GM21786 (cell line): Measurements from ENCODE around the gene SLC25A53.
"Not testable (repeated sequence)": the region's sequence is repeated elsewhere in the genome, so short reads cannot be mapped to it uniquely, and the experiment has no call there.

Experiments used
- ATAC-seq: cut with Tn5 transposase; IDR thresholded peaks from one replicate; pipeline ENCODE4 v1.9.1; 2021; ENCODE audit not compliant: unreplicated experiment

The SLC25A53 gene

DNA sequence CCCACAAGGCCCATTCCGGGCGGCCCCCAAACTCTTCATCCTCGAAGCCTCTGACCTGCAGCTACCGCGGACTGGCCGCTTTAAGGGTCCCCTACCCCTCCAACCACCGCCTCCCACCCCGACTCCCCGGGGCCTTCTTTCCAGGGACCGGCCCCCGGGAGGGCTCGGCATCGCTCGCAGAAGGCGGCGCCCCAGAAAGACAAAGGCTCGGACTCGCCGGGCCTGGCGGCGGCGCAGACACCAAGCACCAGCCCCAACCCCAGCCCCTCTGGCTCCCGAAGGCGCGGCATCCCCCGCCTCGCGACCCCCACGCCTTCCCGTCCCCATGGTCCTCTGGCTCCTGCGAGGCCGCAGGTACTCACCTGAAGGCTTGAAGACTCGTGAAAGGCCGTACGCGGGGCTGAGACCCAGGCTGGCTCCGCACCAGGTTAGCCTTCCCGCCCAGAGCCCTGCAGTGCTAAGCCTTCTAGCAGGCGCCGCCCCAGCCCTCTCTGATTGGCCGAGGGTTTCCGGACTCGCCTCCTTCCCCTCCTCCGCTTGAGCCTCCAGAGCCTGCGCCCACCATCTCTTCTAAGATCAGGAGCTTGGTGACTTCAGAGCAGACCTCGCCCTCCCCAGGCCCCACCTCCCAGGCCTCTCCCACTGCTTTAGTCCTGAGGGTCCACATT, 80.9 kb downstream of the SLC25A53 start, which contains the start of gene TMSB15C:
Gene TMSB15C (minus strand): TSS at position 459 of the 668 bp plus-strand sequence.
- peak; percentile 96 for ATAC-seq

- ATAC-seq: not testable (repeated sequence)
Observed at GRCh38 chrX:104062636-104063035, 94.2 kb downstream of the SLC25A53 start.

DNA sequence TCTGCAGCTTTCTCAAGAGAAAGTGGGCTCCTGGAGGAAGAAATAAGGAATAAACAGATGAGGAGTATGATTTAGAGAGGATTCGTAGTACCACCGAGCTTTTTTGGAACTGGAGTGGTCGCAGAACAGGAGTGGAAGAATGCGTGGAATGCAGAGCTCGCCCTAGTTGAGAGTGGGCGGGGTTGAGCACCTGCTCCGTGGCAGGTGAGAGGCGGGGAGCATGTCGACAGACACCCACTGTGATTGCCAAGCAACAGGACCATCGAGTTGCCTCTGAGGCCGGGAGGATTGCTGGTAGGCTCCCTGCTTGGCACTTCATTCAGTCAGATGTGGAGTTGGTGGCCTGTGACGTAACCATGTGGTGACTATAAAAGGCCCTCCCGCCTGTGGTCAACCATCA, 101.9 kb downstream of the SLC25A53 start:
- not testable (repeated sequence) for ATAC-seq
